Omental fat pad (tissue), 4 donors: ENCODE measurements around the gene LPP. TPM values are rescaled to one million over a fixed set of nuclear protein-coding genes. Genes with fewer than 3 reads are reported as not detected.

Experiments used
- ATAC-seq: fragments of 150-250 bp; one replicate; pipeline ENCODE4 v1.9.1; 2016; ENCODE audit warnings: mild to moderate bottlenecking, moderate library complexity; ENCODE audit not compliant: low FRiP score
- DNase-seq: peaks from one replicate; pipeline ENCODE4 v3.0.0-alpha.2; 2019; ENCODE audit warnings: low spot score
- total RNA-seq, 4 donors: library from RNA; depleted of rRNA; stranded (reverse); fragments of >200 nt; gene quantifications; one replicate each; pipeline ENCODE4 v1.1.0, GENCODE V29; 2016
- TF ChIP-seq, protein P1 (sequence below), 3 donors: fragments of 450-650 bp; IDR thresholded peaks; one replicate each; pipeline ENCODE4 v1.5.1; 2016 to 2017; ENCODE audit warnings: antibody characterized with exemption in 3 of 3, mild to moderate bottlenecking in 3 of 3, moderate library complexity in 2 of 3

LPP gene
- total RNA-seq, 4 donors from 2014 or later: 113 to 302 (median 126) TPM

DNA sequence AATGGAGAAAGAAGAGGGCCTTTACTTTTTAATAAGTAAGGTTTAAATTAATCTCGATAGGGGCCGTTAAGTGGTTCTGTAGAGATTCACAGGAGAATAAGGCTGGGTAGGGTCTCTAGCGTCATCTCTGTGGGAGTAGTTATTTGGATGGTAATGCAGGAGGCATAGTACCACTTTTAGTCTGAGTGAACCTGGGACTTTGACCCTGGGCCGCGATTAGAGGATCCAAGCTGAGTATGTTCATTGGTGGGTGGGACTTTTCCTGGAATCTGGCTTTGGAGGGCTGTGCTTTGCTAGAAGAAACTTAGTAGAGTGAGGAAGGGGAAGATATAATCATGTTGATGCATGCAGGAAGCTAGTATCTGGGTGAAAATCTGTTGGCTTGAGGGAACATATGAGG, 4.0 kb downstream of the LPP start:
- TF ChIP-seq, protein P1, sequence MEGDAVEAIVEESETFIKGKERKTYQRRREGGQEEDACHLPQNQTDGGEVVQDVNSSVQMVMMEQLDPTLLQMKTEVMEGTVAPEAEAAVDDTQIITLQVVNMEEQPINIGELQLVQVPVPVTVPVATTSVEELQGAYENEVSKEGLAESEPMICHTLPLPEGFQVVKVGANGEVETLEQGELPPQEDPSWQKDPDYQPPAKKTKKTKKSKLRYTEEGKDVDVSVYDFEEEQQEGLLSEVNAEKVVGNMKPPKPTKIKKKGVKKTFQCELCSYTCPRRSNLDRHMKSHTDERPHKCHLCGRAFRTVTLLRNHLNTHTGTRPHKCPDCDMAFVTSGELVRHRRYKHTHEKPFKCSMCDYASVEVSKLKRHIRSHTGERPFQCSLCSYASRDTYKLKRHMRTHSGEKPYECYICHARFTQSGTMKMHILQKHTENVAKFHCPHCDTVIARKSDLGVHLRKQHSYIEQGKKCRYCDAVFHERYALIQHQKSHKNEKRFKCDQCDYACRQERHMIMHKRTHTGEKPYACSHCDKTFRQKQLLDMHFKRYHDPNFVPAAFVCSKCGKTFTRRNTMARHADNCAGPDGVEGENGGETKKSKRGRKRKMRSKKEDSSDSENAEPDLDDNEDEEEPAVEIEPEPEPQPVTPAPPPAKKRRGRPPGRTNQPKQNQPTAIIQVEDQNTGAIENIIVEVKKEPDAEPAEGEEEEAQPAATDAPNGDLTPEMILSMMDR (IDR thresholded peaks at IDR 0.05): no peak
- ATAC-seq (no peak), DNase-seq (no peak)

- no peak for ATAC-seq
- DNase-seq: no peak
- TF ChIP-seq, protein P1 (IDR thresholded peaks at IDR 0.05): no peak
Measured at GRCh38 chr3:188158731-188159310, 4.9 kb downstream of the LPP start.

DNA sequence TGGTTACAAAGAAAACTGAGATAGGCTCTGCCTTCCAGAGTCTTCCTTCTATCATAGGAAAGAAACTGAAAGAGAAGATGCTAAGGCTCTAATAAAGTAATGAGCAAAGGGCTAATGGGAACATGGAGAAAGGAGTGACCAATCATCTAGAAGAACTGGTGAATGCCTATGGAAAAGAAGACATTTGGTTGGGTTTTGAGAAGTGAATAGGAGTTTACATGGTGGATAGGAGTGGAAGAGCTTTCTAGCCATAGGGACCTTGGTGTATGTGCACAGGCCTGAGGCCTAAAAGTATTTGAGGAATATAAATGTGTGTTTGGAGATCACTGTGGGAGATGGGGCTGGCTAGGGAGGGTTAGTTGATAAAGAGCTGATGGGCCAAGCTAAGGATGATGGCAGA, 6.8 kb downstream of the LPP start:
- TF ChIP-seq, protein P1 (IDR thresholded peaks at IDR 0.05): no peak
- no peak for ATAC-seq
- DNase-seq: no peak

DNA sequence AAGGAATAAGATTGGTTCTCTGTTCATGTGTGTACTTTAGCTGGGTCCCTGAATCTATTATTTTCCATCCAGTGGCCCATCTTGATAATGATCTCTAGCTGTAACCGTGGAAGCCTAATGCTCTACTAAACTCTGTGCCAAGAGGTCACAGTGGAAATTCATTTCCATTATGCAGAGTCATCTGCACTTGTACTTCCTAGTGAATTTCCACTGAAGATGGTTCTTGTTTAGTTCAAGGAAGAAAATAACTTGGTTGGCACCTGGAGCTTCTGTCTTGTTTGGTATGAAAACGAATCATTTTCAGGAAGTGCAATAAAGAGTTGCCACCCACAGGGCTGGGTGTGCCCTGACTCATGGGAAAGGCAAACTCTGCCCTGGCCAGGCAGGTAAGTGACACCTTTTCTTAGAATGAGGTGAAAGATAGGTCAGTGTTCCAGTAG, 10.3 kb downstream of the LPP start:
- ATAC-seq (no peak), DNase-seq (no peak)
- TF ChIP-seq, protein P1 (IDR thresholded peaks at IDR 0.05): no peak

DNA sequence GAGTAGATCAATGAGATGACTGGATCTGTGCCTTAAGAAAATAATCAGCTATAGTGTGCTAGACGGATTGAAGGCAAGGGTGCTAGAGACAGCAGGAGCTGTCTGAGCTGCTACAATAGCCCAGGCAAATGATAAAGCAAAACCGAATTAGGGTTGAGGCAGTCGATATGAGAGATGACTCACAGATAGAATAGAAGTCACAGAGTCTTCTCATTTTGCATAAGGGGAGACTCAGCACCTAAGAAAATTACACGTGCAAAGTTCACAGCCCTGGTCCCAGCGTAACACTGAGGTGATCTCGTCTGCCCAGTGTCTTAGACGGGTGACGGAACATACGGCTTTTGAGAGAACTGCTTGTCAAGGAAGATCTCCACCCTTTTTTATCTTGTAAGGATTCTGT, 11.6 kb downstream of the LPP start:
- DNase-seq (no peak), ATAC-seq (no peak)
- TF ChIP-seq, protein P1 (IDR thresholded peaks at IDR 0.05): no peak

GRCh38 chr3:188166441-188166840, 12.5 kb downstream of the LPP start:
- DNase-seq (no peak), ATAC-seq (no peak)
- TF ChIP-seq, protein P1 (IDR thresholded peaks at IDR 0.05): no peak

GRCh38 chr3:188168186-188168585, 14.2 kb downstream of the LPP start:
- TF ChIP-seq, protein P1 (IDR thresholded peaks at IDR 0.05): no peak

More at GRCh38 chr3:188168186-188168585, 14.2 kb downstream of the LPP start:
- ATAC-seq (no peak), DNase-seq (no peak)
